ENCODE data around the gene TAF6. TPM values are rescaled to one million over a fixed set of nuclear protein-coding genes. Genes with fewer than 3 reads are reported as not detected.

Gene TAF6
- total and polyA plus RNA-seq, 7 donors: 26.8 to 58.4 (median 33.5) TPM

DNA sequence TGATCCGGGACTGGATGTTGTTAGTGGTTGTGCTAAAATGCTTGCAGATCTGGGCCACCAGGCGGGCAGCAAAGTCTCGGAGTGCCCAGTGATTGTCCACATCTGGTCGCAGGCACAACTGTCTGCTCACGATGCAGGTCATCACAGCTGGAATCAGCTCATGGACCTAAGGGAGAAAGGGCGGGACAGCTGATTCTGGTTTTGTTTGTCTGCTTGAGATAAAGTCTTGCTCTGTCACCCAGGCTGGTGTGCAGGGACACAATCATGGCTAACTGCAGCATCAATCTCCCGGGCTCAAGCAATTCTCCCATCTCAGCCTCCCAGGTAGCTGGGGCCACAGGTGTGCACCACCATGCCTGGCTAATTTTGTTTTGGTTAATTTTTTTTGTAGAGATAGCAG lies 8.0 kb downstream of the TAF6 start:
- Histone ChIP-seq H3K36me3 (ENCODE audit: insufficient read depth in 1 of 2, low read depth in 1 of 2) (peaks cover 0 to 78% of the 10 kb centered on the region in 2 donors), H3K27ac (no peak overlapping the region), H3K4me1 (no peaks in the 10 kb centered on the region), H3K9me3 (no peaks in the 10 kb centered on the region), H3K27me3 (ENCODE audit: insufficient read depth in 3 of 3, low read length in 2 of 3) (no peaks in the 10 kb centered on the region), H3K4me3 (no peak overlapping the region)
- TF ChIP-seq CTCF (IDR thresholded peaks at IDR 0.05): no peak
- DNase-seq (no peak), ATAC-seq (no peak)
- WGBS, 3 donors: 86 to 91% (median 91%) methylated on average over 7 of the region's 7 CpGs
- intact Hi-C loops (cut with DNase I): no loop called here

DNA sequence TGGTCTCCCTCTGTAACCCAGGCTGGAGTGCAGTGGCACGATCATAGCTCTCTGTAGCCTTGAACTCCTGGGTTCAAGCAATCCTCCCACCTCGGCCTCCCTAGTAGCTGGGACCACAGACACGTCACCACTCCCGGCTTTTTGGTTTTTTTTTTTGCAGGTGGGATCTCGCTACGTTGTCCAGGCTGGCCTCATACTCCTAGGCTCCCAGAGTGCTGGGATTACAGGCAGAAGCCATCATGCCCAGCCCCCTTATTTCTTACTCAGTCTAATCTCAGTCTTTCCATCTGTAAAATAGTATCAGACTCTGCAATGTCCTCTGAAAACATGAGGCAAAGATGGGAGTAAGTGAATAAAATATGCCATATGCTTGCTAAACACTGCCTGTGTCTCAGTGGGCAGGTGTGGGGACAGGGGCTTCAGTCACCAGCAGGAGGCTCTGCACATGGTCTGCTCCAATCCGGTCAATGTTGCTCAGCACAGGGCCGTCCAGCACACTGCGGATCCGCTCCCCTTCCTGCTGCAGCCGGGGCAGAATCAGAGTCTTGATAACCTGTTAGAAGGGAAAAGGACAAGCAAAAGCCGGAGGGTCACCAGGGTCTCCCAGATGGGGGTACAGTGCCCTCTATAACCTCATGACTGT lies 9.5 kb downstream of the TAF6 start:
- intact Hi-C loops (cut with DNase I): no loop called here
- H3K36me3 ChIP-seq (ENCODE audit: insufficient read depth in 1 of 2, low read depth in 1 of 2): peaks cover 0 to 94% of the 10 kb centered on the region in 2 donors

DNA sequence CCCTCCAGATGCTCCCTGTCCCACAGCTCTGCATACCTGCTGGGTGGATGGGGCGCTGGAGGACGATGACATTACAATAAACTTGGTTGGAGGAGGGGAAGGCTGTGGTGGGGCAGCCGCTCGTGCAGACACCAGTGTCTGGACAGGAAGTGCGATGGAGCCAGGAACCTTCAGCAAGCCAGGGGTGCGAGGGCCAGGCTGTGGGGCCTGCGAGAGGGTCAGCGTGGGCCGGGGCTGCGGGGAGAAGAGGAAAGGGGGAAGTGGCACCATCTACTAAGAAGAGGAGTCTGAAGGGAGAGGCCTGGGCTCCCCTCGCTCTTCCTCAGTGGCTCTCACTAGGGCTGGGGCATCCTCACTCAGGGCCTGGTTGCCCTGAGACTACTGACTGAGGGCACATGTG lies 11.3 kb downstream of the TAF6 start:
- WGBS, 3 donors: 81 to 90% (median 82%) methylated on average over 10 to 11 of the region's 11 CpGs
- ATAC-seq: no peak
- peaks cover 0 to 96% of the 10 kb centered on the region in 2 donors for H3K36me3 ChIP-seq (ENCODE audit: insufficient read depth in 1 of 2, low read depth in 1 of 2)

More for the DNA sequence above, 9.5 kb downstream of the TAF6 start:
- Histone ChIP-seq H3K4me3 (no peak overlapping the region), H3K27ac (no peak overlapping the region), H3K4me1 (no peaks in the 10 kb centered on the region), H3K9me3 (no peaks in the 10 kb centered on the region), H3K27me3 (ENCODE audit: insufficient read depth in 3 of 3, low read length in 2 of 3) (no peaks in the 10 kb centered on the region)
- TF ChIP-seq CTCF (IDR thresholded peaks at IDR 0.05): no peak
- no peak for ATAC-seq
- WGBS, 3 donors: 83 to 87% (median 85%) methylated on average over 12 of the region's 12 CpGs
- no peak for DNase-seq

GRCh38 chr7:100107125-100107737 lies 11.9 kb downstream of the TAF6 start:
- Histone ChIP-seq H3K4me1 (peaks cover 5% of the 10 kb centered on the region), H3K27me3 (ENCODE audit: insufficient read depth in 3 of 3, low read length in 2 of 3) (no peaks in the 10 kb centered on the region), H3K9me3 (no peaks in the 10 kb centered on the region), H3K4me3 (no peak overlapping the region), H3K36me3 (ENCODE audit: insufficient read depth in 1 of 2, low read depth in 1 of 2) (peaks cover 0 to 89% of the 10 kb centered on the region in 2 donors), H3K27ac (no peak overlapping the region)
- intact Hi-C loops (cut with DNase I): no loop called here
- no peak for TF ChIP-seq CTCF (IDR thresholded peaks at IDR 0.05)
- DNase-seq (no peak), ATAC-seq (peak in 1 of 4 donors; percentile 12)
- WGBS, 3 donors: 82 to 86% (median 84%) methylated on average over 22 to 25 of the region's 25 CpGs

More for the DNA sequence above, 11.3 kb downstream of the TAF6 start:
- no peak for DNase-seq
- Histone ChIP-seq H3K4me3 (no peak overlapping the region), H3K27me3 (ENCODE audit: insufficient read depth in 3 of 3, low read length in 2 of 3) (no peaks in the 10 kb centered on the region), H3K27ac (no peak overlapping the region), H3K4me1 (no peaks in the 10 kb centered on the region), H3K9me3 (no peaks in the 10 kb centered on the region)
- intact Hi-C loops (cut with DNase I): no loop called here
- TF ChIP-seq CTCF (IDR thresholded peaks at IDR 0.05): no peak
